Stomach (tissue), 4 donors: ENCODE measurements around the gene CLK2.

Source experiments
- CTCF ChIP-seq, 7 experiments: fragments of 450-650 bp in 4 of 7; fragments of 200-600 bp in 3 of 7; sonication (generic) in 3 of 7; IDR thresholded peaks; one replicate each; pipeline ENCODE4 v1.5.1; 2016 to 2019; ENCODE audit warnings: antibody characterized with exemption in 7 of 7, control low read depth in 2 of 7, mild to moderate bottlenecking in 1 of 7
- EP300 ChIP-seq: sonication (generic); formaldehyde crosslinking; IDR thresholded peaks from one replicate; pipeline ENCODE4 v1.6.1; 2017; ENCODE audit warnings: antibody characterized with exemption
- POLR2A ChIP-seq, 4 donors: fragments of 450-650 bp; IDR thresholded peaks; one replicate each; pipeline ENCODE4 v1.6.1; 2016; ENCODE audit warnings: antibody characterized with exemption in 4 of 4, control low read depth in 2 of 4, mild to moderate bottlenecking in 1 of 4, moderate library complexity in 1 of 4

- TF ChIP-seq CTCF (IDR thresholded peaks at IDR 0.05) (no peak), EP300 (no peak), POLR2A (IDR thresholded peaks at IDR 0.05) (no peak)
Measured at GRCh38 chr1:155285063-155285462, 11.8 kb upstream of the CLK2 start.
